HEK293T (cell line): Measurements from ENCODE around the gene FCHO2.

Source experiments
- ELF4 ChIP-seq: fragments of 450-650 bp; IDR thresholded peaks from 2 replicates; pipeline ENCODE4 v1.6.1; 2017; ENCODE audit warnings: antibody characterized with exemption
- FOXA1 ChIP-seq: fragments of 450-650 bp; IDR thresholded peaks from 2 replicates; pipeline ENCODE4 v1.6.1; 2016; ENCODE audit warnings: mild to moderate bottlenecking
- FOXK2 ChIP-seq: fragments of 450-650 bp; IDR thresholded peaks from 2 replicates; pipeline ENCODE4 v1.6.1; 2016; ENCODE audit warnings: mild to moderate bottlenecking
- FOXM1 ChIP-seq: fragments of 450-650 bp; IDR thresholded peaks from 2 replicates; pipeline ENCODE4 v1.6.1; 2017; ENCODE audit warnings: mild to moderate bottlenecking, borderline replicate concordance
- LEF1 ChIP-seq: fragments of 450-650 bp; IDR thresholded peaks from 2 replicates; pipeline ENCODE4 v1.6.1; 2017; ENCODE audit warnings: mild to moderate bottlenecking, borderline replicate concordance
- SP1 ChIP-seq: fragments of 450-650 bp; IDR thresholded peaks from 2 replicates; pipeline ENCODE4 v1.6.1; 2017
- SUZ12 ChIP-seq: fragments of 450-650 bp; IDR thresholded peaks from 2 replicates; pipeline ENCODE4 v1.6.1; 2016; ENCODE audit warnings: mild to moderate bottlenecking

GRCh38 chr5:73088026-73088425 is 132.2 kb downstream of the FCHO2 start:
- TF ChIP-seq SP1 (no peak), SUZ12 (no peak), FOXA1 (no peak), FOXM1 (no peak), ELF4 (no peak), LEF1 (no peak), FOXK2 (no peak)
